Measurements from ENCODE around the gene SYT12.

- TF ChIP-seq BHLHE40 (IDR thresholded peaks at IDR 0.05; ENCODE audit: low read depth, low read length) (no peak), RAD21 (IDR thresholded peaks at IDR 0.05; ENCODE audit: low read length) (no peak), NFE2L2 (IDR thresholded peaks at IDR 0.05; ENCODE audit: low read depth, low read length) (no peak)
Measured at GRCh38 chr11:66986178-66986545, 36.8 kb upstream of the SYT12 start.
